DND-41 (cell line): ENCODE results near the gene GPRC5B.

Experiments
- CTCF ChIP-seq: IDR thresholded peaks from 2 replicates; pipeline ENCODE4 v1.5.1; 2012; ENCODE audit warnings: borderline replicate concordance, low read length, moderate library complexity, mild to moderate bottlenecking; ENCODE audit not compliant: poor library complexity, severe bottlenecking; ENCODE audit errors: extremely low read depth
- EZH2 ChIP-seq: IDR thresholded peaks from 3 replicates; pipeline ENCODE4 v1.6.1; 2012; ENCODE audit warnings: borderline replicate concordance, low read depth, mild to moderate bottlenecking, moderate library complexity, low read length, inconsistent platforms; ENCODE audit not compliant: severe bottlenecking

GRCh38 chr16:19881028-19881427 lies 3.6 kb downstream of the GPRC5B start:
- TF ChIP-seq EZH2 (no peak), CTCF (no peak)
